ENCODE measurements around the gene SUMO4.

The SUMO4 gene

DNA sequence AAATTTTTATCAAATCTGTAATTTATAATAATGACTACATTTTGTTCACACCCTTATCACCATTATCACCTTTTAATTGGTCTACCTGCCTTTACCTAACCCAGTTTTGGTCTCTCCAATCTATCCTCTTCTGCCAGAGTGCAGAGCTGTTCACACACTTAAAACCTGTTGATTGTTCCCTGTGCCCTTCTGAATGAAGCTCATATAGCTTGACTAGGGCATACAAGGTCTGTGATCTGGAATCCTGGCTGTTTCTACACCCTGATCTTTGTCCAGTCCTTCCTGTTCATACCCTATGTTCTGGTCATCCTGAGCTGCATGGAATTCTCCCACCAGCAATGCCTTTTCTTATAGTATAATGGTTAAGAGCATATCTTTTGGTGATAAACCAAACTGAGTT lies 28.9 kb upstream of the SUMO4 start:
- no peak for DNase-seq (ENCODE audit: extremely low spot score)
- CTCF ChIA-PET, result interaction anchor here (1.4 to 1.7 kb wide), 4 partner anchors 10 to 308 kb away, joined by 3 to 8 read pairs (median 4); no protein-coding TSS in a partner anchor
- POLR2A ChIA-PET, result no interaction called here
- no peak for TF ChIP-seq CTCF (IDR thresholded peaks at IDR 0.05; ENCODE audit: control extremely low read depth, extremely low read depth, low read depth, missing control alignments)

- TF ChIP-seq CTCF (IDR thresholded peaks at IDR 0.05; ENCODE audit: control extremely low read depth, extremely low read depth, low read depth, missing control alignments), result no peak
- ChIA-PET CTCF (interaction anchor here (0.7 to 1.7 kb wide), 3 partner anchors 11 to 38 kb away, joined by 3 to 8 read pairs (median 4); no protein-coding TSS in a partner anchor), POLR2A (no interaction called here)
- DNase-seq (ENCODE audit: extremely low spot score), result no peak
Measured at GRCh38 chr6:149372062-149372461, 28.0 kb upstream of the SUMO4 start.

DNA sequence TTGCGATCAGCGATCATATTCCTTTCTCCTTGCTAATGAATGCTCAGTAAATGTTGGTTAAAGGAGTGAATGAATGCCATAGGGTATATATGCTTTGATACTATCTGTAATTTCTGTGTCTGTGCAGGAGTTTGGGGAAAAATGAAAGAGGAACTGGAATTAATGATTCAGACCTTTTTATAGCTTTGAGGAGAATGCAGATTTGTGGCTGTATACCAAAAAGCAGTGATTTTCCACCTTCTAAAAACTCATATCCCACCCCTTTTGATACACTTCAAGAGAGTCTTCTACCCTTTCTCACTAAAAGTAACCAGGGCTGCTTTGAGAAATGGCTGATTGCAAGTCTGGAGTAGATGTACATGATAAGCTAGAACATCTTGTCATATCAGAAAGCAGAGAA lies 26.6 kb upstream of the SUMO4 start:
- ChIA-PET CTCF (interaction anchor here (0.8 to 1.6 kb wide), 2 partner anchors 19 to 59 kb away, joined by 3 read pairs; no protein-coding TSS in a partner anchor), POLR2A (no interaction called here)
- no peak for DNase-seq (ENCODE audit: extremely low spot score)
- TF ChIP-seq CTCF (IDR thresholded peaks at IDR 0.05; ENCODE audit: control extremely low read depth, extremely low read depth, low read depth, missing control alignments), result no peak

- POLR2A ChIA-PET, result no interaction called here
- CTCF ChIA-PET, result no interaction called here
- DNase-seq (ENCODE audit: extremely low spot score), result no peak
- no peak for TF ChIP-seq CTCF (IDR thresholded peaks at IDR 0.05; ENCODE audit: control extremely low read depth, extremely low read depth, low read depth, missing control alignments)
Measured at GRCh38 chr6:149379977-149380376, 20.1 kb upstream of the SUMO4 start.

- DNase-seq (ENCODE audit: extremely low spot score), result no peak
- no peak for TF ChIP-seq CTCF (IDR thresholded peaks at IDR 0.05; ENCODE audit: control extremely low read depth, extremely low read depth, low read depth, missing control alignments)
- ChIA-PET POLR2A (no interaction called here), CTCF (interaction anchor here (0.7 to 1.2 kb wide), 2 partner anchors 10 to 12 kb away, joined by 3 to 5 read pairs; no protein-coding TSS in a partner anchor)
Measured at GRCh38 chr6:149380523-149380922, 19.5 kb upstream of the SUMO4 start.

DNA sequence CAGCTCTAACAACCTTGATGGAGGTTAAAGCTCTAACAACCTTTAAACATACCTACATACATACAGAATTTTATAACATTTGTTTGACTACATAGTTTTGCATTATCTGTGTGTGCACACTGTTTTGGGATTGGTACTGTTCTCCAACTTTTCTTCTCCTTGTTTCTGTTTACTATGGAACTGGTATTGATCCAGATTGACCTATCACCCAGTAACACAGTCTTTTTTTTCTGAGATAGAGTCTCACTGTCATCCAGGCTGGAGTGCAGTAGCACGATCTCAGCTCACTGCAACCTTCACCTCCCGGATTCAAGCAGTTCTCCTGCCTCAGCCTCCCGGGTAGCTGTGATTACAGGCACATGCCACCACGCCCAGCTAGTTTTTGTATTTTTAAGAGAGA lies 16.7 kb upstream of the SUMO4 start:
- CTCF ChIA-PET, result interaction anchor here (0.7 to 1.9 kb wide), 3 partner anchors 11 to 27 kb away, joined by 3 to 4 read pairs (median 4); no protein-coding TSS in a partner anchor

More for the DNA sequence above, 16.7 kb upstream of the SUMO4 start:
- POLR2A ChIA-PET, result no interaction called here
- TF ChIP-seq CTCF (IDR thresholded peaks at IDR 0.05; ENCODE audit: control extremely low read depth, extremely low read depth, low read depth, missing control alignments), result no peak
- DNase-seq (ENCODE audit: extremely low spot score), result no peak
